Sigmoid colon (tissue), 7 donors: Measurements from ENCODE around the gene F2R. TPM values are rescaled to one million over a fixed set of nuclear protein-coding genes. Genes with fewer than 3 reads are reported as not detected.
"Not testable (repeated sequence)": the region's sequence is repeated elsewhere in the genome, so short reads cannot be mapped to it uniquely, and the experiment has no call there.

Experiments
- DNase-seq: peaks from one replicate; pipeline ENCODE4 v3.0.0-alpha.2; 2019
- H3K27ac ChIP-seq, 4 donors: fragments of 200-600 bp; sonication (generic); one replicate each; pipeline ENCODE4 v1.5.1; 2016 to 2019; ENCODE audit warnings: mild to moderate bottlenecking in 1 of 4
- H3K27me3 ChIP-seq, 3 donors: fragments of 200-600 bp; sonication (generic); one replicate each; pipeline ENCODE4 v1.5.1; 2019; ENCODE audit warnings: mild to moderate bottlenecking in 1 of 3
- H3K36me3 ChIP-seq, 4 donors: fragments of 200-600 bp; sonication (generic); one replicate each; pipeline ENCODE4 v1.5.1; 2016 to 2019
- H3K4me1 ChIP-seq, 4 donors: fragments of 200-600 bp; sonication (generic); one replicate each; pipeline ENCODE4 v1.5.1; 2017 to 2019
- H3K4me3 ChIP-seq, 4 donors: fragments of 200-600 bp; sonication (generic); one replicate each; pipeline ENCODE4 v1.5.1; 2017 to 2019; ENCODE audit warnings: mild to moderate bottlenecking in 2 of 4, moderate library complexity in 1 of 4
- H3K9me3 ChIP-seq, 4 donors: fragments of 200-600 bp in 3 of 4; sonication (generic) in 3 of 4; one replicate each; pipeline versions ENCODE4 v1.5.1 to v1.6.1; 2013 to 2019
- EP300 ChIP-seq, 4 donors: sonication (generic); formaldehyde crosslinking; IDR thresholded peaks; one replicate each; pipeline ENCODE4 v1.6.1; 2017; ENCODE audit warnings: antibody characterized with exemption in 4 of 4
- POLR2A ChIP-seq, 2 donors: fragments of 450-650 bp; IDR thresholded peaks; one replicate each; pipeline ENCODE4 v1.6.1; 2016; ENCODE audit warnings: antibody characterized with exemption in 2 of 2, mild to moderate bottlenecking in 2 of 2, moderate library complexity in 2 of 2
- POLR2AphosphoS5 ChIP-seq, 4 donors: sonication (generic); formaldehyde crosslinking; IDR thresholded peaks; one replicate each; pipeline ENCODE4 v1.6.1; 2017; ENCODE audit warnings: antibody characterized with exemption in 4 of 4
- WGBS, 2 donors: extraction: QIAGEN DNeasy Blood & Tissue Kit; methylation state at CpG; one replicate each; pipeline ENCODE4 v1.1.7; 2013; 5-methylcytosine and 5-hydroxymethylcytosine counted together
- intact Hi-C: fragments of 100-400 bp; cut with DNase I; formaldehyde crosslinking; loops from one replicate; pipeline ENCODE4 v1.15.1; 2023
- polyA plus RNA-seq, 3 donors: library from polyadenylated mRNA; stranded (reverse); fragments of 200-250 nt; gene quantifications; one replicate each; pipeline ENCODE4 v1.2.3, GENCODE V29; 2013
- total RNA-seq, 4 donors: library from RNA; depleted of rRNA; stranded (reverse); fragments of >200 nt; gene quantifications; one replicate each; pipeline ENCODE4 v1.1.0, GENCODE V29; 2016
- TF ChIP-seq, protein P1 (sequence below), 4 experiments: fragments of 450-650 bp in 3 of 4; fragments of 200-600 bp in 1 of 4; IDR thresholded peaks; one replicate each; pipeline ENCODE4 v1.5.1; 2016 to 2019; ENCODE audit warnings: antibody characterized with exemption in 4 of 4, mild to moderate bottlenecking in 3 of 4, moderate library complexity in 2 of 4
- donor health status: healthy with polysubstance abuse.
- donor health status: Bipolar disorder and iron deficiency.
- donor health status: healthy.

F2R gene
- total and polyA plus RNA-seq, 7 donors = 0.60 to 10.7 (median 5.8) TPM

DNA sequence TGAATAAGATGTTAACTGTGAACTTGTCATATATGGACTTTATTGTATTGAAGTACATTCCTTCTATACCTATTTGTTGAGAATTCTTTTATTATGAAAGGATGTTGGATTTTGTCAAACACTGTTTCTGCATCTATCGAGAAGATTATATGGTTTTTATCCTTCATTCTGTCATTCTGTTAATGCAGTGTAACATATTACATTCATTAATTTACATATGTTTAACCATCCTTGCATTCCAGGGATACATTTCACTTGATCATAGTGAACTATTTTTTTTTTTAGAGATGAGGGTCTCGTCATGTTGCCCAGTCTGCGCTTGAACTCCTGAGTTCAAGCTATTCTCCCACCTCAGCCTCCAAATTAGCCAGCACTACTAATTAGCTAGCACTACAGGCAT, 48.4 kb downstream of the F2R start:
- Histone ChIP-seq H3K4me1 (no peaks in the 10 kb centered on the region), H3K27ac (no peak overlapping the region), H3K9me3 (no peaks in the 10 kb centered on the region), H3K4me3 (no peak overlapping the region), H3K27me3 (no peaks in the 10 kb centered on the region), H3K36me3 (no peaks in the 10 kb centered on the region)
- WGBS, 2 donors = 59 to 77% methylated on average over 3 of the region's 3 CpGs
- no peak for TF ChIP-seq EP300 (IDR thresholded peaks at IDR 0.05)
- TF ChIP-seq, protein P1, sequence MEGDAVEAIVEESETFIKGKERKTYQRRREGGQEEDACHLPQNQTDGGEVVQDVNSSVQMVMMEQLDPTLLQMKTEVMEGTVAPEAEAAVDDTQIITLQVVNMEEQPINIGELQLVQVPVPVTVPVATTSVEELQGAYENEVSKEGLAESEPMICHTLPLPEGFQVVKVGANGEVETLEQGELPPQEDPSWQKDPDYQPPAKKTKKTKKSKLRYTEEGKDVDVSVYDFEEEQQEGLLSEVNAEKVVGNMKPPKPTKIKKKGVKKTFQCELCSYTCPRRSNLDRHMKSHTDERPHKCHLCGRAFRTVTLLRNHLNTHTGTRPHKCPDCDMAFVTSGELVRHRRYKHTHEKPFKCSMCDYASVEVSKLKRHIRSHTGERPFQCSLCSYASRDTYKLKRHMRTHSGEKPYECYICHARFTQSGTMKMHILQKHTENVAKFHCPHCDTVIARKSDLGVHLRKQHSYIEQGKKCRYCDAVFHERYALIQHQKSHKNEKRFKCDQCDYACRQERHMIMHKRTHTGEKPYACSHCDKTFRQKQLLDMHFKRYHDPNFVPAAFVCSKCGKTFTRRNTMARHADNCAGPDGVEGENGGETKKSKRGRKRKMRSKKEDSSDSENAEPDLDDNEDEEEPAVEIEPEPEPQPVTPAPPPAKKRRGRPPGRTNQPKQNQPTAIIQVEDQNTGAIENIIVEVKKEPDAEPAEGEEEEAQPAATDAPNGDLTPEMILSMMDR (IDR thresholded peaks at IDR 0.05) = no peak
- no peak for TF ChIP-seq POLR2A (IDR thresholded peaks at IDR 0.05)
- no peak for TF ChIP-seq POLR2AphosphoS5 (IDR thresholded peaks at IDR 0.05)
- intact Hi-C loops = no loop called here
- no peak for DNase-seq

DNA sequence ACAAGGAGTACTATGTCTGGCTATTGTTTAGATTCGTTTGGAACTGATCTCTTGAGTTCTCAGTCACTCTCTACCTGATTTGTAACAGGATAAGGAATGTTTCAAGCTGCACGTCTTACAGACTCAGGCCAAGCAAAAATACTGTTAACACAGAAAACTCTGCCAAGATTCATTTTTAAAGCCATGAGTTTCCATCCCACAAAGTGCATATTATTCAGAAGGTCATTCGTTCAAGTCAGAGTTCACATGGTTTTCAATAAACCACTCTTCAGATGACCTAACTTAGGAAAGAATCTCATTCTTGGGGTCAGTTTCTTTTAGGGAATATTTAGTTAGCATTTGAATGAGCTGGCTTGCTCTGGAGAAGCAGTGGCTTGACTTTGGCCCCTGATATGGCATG, 49.3 kb downstream of the F2R start:
- H3K4me1 ChIP-seq = no peaks in the 10 kb centered on the region
- no peaks in the 10 kb centered on the region for H3K9me3 ChIP-seq
- no peak overlapping the region for H3K4me3 ChIP-seq
- 73 to 83% methylated on average over 3 of the region's 3 CpGs for WGBS, 2 donors
- H3K27me3 ChIP-seq = no peaks in the 10 kb centered on the region
- TF ChIP-seq EP300 (IDR thresholded peaks at IDR 0.05) = no peak
- no peak for TF ChIP-seq POLR2AphosphoS5 (IDR thresholded peaks at IDR 0.05)
- no peak for TF ChIP-seq POLR2A (IDR thresholded peaks at IDR 0.05)
- TF ChIP-seq, protein P1 (IDR thresholded peaks at IDR 0.05) = no peak
- no peak for DNase-seq
- intact Hi-C loops = no loop called here
- no peaks in the 10 kb centered on the region for H3K36me3 ChIP-seq
- no peak overlapping the region for H3K27ac ChIP-seq

DNA sequence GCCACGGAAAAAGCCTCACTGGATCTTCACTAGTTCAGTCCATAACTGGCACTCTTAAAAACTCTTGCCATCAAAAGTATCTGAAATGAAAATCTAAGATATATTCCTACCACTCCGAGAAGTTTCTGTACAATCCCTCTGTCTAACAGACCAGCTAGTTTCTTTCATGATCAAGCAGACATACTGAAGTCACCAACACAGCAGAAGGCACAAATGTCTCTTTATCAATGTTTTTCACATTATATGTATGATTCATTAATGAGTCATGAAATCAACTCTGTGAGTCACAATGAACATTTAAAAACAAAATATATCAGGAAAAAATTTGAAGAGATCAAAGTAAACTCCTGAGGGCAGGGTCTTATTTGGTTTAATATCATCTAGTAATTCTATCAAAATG, 50.8 kb downstream of the F2R start:
- 91 to 96% methylated on average over 2 of the region's 2 CpGs for WGBS, 2 donors
- H3K4me3 ChIP-seq = no peak overlapping the region
- no peaks in the 10 kb centered on the region for H3K36me3 ChIP-seq
- no peaks in the 10 kb centered on the region for H3K9me3 ChIP-seq
- no peak for TF ChIP-seq POLR2A (IDR thresholded peaks at IDR 0.05)
- intact Hi-C loops = no loop called here
- no peaks in the 10 kb centered on the region for H3K27me3 ChIP-seq
- no peaks in the 10 kb centered on the region for H3K4me1 ChIP-seq
- no peak for DNase-seq
- H3K27ac ChIP-seq = no peak overlapping the region

DNA sequence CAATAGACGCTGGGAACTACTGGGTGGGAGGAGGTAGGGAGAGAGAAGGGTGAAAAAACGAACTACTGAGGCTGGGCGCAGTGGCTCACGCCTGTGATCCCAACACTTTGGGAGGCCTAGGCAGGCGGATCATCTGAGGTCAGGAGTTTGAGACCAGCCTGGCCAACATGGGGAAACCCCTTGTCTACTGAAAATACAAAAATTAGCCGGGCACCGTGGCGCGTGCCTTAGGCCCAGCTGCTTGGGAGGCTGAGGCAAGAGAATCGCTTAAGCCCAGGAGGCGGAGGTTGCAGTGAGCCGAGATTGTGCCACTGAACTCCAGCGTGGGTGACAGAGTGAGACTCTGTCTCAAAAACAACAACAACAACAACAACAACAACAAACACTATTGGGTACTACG, 55.1 kb downstream of the F2R start:
- 95% methylated on average over 14 of the region's 14 CpGs for WGBS, 2 donors
- H3K9me3 ChIP-seq, intact Hi-C loops, H3K4me3 ChIP-seq, H3K4me1 ChIP-seq, DNase-seq, H3K27me3 ChIP-seq, H3K27ac ChIP-seq, H3K36me3 ChIP-seq: not testable (repeated sequence)

DNA sequence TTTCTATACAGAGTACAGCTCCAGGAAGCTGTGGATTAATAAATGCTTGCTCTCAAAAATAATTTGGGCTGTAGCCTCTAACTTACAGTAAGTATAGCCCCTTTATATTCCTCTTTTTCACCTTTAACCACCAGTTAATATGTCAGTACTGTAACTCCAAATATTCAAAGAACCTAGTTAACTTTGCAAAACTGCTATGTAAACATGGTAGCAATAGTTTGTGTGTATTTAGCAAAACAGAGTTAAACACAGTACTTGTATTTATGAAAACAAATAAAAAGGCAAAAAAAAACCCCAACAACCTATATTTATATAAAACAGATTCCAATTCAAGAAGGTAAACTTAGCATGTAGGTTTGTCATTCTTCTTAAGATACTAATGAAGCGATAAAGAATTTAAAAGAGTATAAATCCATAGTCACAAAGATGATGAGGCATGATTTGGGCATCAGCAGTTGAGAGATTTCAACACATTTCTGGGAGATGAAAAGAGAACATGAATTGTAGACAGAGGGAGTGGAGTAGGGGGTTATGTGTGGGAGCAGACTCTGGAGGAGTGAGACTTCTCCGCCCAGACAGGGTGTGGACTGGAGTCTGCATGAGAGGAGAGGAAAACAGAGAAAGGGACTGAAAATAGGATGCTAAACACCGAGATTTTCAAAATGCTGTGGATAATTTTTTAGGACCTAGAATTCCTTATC, 55.9 kb downstream of the F2R start:
- DNase-seq = no peak
- intact Hi-C loops = no loop called here
- Histone ChIP-seq H3K27ac (no peak overlapping the region), H3K4me3 (no peak overlapping the region), H3K4me1 (no peaks in the 10 kb centered on the region), H3K27me3 (no peaks in the 10 kb centered on the region), H3K36me3 (no peaks in the 10 kb centered on the region), H3K9me3 (no peaks in the 10 kb centered on the region)
- TF ChIP-seq EP300 (IDR thresholded peaks at IDR 0.05) = no peak
- TF ChIP-seq, protein P1 (IDR thresholded peaks at IDR 0.05) = no peak
- no peak for TF ChIP-seq POLR2AphosphoS5 (IDR thresholded peaks at IDR 0.05)
- no peak for TF ChIP-seq POLR2A (IDR thresholded peaks at IDR 0.05)
- WGBS, 2 donors = 56 to 57% methylated on average over 3 of the region's 3 CpGs

DNA sequence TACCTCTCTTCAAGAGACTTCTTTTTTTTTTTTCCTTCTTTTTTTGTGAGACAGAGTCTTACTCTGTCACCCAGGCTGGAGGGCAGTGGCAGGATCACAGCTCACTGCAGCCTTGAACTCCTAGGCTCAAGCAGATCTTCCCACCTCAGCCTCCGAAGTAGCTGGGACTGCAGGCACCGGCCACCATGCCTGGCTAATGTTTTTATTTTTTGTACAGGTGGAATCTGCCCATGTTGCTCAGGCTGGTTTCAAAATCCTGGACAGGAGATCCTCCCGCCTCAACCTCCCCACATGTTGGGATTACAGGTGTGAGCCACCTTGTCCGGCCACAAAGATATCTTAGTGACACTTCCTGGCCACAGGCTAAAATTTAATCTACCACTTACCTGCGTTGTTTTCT, 60.0 kb downstream of the F2R start:
- WGBS, 2 donors = 84 to 85% methylated on average over 5 of the region's 5 CpGs
- TF ChIP-seq, protein P1 (IDR thresholded peaks at IDR 0.05) = no peak
- H3K27me3 ChIP-seq = no peaks in the 10 kb centered on the region
- intact Hi-C loops = loop anchor here (2.0 kb wide), 1 partner anchor 175 kb away; no protein-coding TSS in a partner anchor
- no peak overlapping the region for H3K4me3 ChIP-seq
- H3K36me3 ChIP-seq = no peaks in the 10 kb centered on the region
- no peak for DNase-seq
- no peaks in the 10 kb centered on the region for H3K4me1 ChIP-seq
- no peak overlapping the region for H3K27ac ChIP-seq
- H3K9me3 ChIP-seq = no peaks in the 10 kb centered on the region
